PC-3 (cell line): ENCODE data around the gene HMGCS1. TPM values are rescaled to one million over a fixed set of nuclear protein-coding genes. Genes with fewer than 3 reads are reported as not detected.
"Not testable (repeated sequence)": the region's sequence is repeated elsewhere in the genome, so short reads cannot be mapped to it uniquely, and the experiment has no call there.

Experiments
- ATAC-seq: fragments of 200-7000 bp; cut with Tn5 transposase; 2 replicates; pipeline ENCODE4 v1.9.1; 2020; ENCODE audit warnings: mild to moderate bottlenecking, moderate library complexity
- BruUV-seq: library from RNA; stranded (reverse); fragments of 400-500 nt; replicated peaks from 2 replicates; lab custom pipeline; 2021; lab: Mats Ljungman, UMichigan
- CTCF ChIA-PET: fragments of 300-600 bp; sonication (Branson Sonifier 250); formaldehyde crosslinking; loops from one replicate; lab custom pipeline; 2022; ENCODE audit warnings: antibody characterized with exemption; lab: Charles Lee
- POLR2A ChIA-PET: fragments of 300-600 bp; sonication (Branson Sonifier 250); formaldehyde crosslinking; loops from one replicate; lab custom pipeline; 2022; ENCODE audit warnings: antibody characterized with exemption; ENCODE audit not compliant: unreplicated experiment; lab: Charles Lee
- DNase-seq: peaks from one replicate; pipeline ENCODE4 v3.0.0-alpha.2; 2015
- H2AFZ ChIP-seq: fragments of 300-600 bp; sonication (generic); 2 replicates; pipeline ENCODE4 v1.6.0; 2016; ENCODE audit warnings: antibody characterized with exemption, low read length
- H3F3A ChIP-seq: fragments of 300-600 bp; sonication (generic); one replicate; pipeline ENCODE4 v1.6.0; 2017; ENCODE audit warnings: antibody characterized with exemption, low read length, control low read depth, mild to moderate bottlenecking; ENCODE audit not compliant: unreplicated experiment
- H3K27ac ChIP-seq: fragments of 300-600 bp; sonication (generic); 2 replicates; pipeline ENCODE4 v1.5.1; 2016; ENCODE audit warnings: mild to moderate bottlenecking, low read length
- H3K27me3 ChIP-seq: fragments of 300-600 bp; sonication (generic); 2 replicates; pipeline ENCODE4 v1.6.1; 2016; ENCODE audit warnings: low read length, mixed read lengths
- H3K36me3 ChIP-seq: fragments of 300-600 bp; sonication (generic); 2 replicates; pipeline ENCODE4 v1.6.1; 2016; ENCODE audit warnings: low read depth, mixed run types, low read length, mixed read lengths
- H3K4me1 ChIP-seq: fragments of 300-600 bp; sonication (generic); 2 replicates; pipeline ENCODE4 v1.5.1; 2016; ENCODE audit warnings: low read length; ENCODE audit not compliant: insufficient read depth
- H3K4me2 ChIP-seq: fragments of 300-600 bp; sonication (generic); 2 replicates; pipeline ENCODE4 v1.6.0; 2016; ENCODE audit warnings: low read length
- H3K4me3 ChIP-seq: fragments of 300-600 bp; sonication (generic); 2 replicates; pipeline ENCODE4 v1.5.1; 2016; ENCODE audit warnings: mild to moderate bottlenecking, low read length, mixed read lengths
- H3K79me2 ChIP-seq: fragments of 300-600 bp; sonication (generic); 2 replicates; pipeline ENCODE4 v1.6.1; 2017; ENCODE audit warnings: low read length, mixed read lengths
- H3K9ac ChIP-seq: fragments of 300-600 bp; sonication (generic); 2 replicates; pipeline ENCODE4 v1.6.0; 2016; ENCODE audit warnings: mild to moderate bottlenecking, low read length
- H3K9me2 ChIP-seq: fragments of 300-600 bp; sonication (generic); replicated peaks from 2 replicates; pipeline ENCODE4 v1.6.1; 2016; ENCODE audit warnings: mixed run types, low read length, mixed read lengths
- H3K9me3 ChIP-seq: fragments of 300-600 bp; sonication (generic); 2 replicates; pipeline ENCODE4 v1.6.1; 2016; ENCODE audit warnings: low read length, mixed read lengths
- H4K20me1 ChIP-seq: fragments of 300-600 bp; sonication (generic); 2 replicates; pipeline ENCODE4 v1.6.1; 2016; ENCODE audit warnings: low read length, mixed read lengths
- EZH2 ChIP-seq: fragments of 300-600 bp; sonication (generic); IDR thresholded peaks from one replicate; pipeline ENCODE4 v1.6.1; 2017; ENCODE audit warnings: antibody characterized with exemption, mild to moderate bottlenecking, low read length; ENCODE audit not compliant: unreplicated experiment
- EZH2phosphoT487 ChIP-seq: fragments of 300-600 bp; sonication (generic); IDR thresholded peaks from 2 replicates; pipeline ENCODE4 v1.6.1; 2018; ENCODE audit warnings: mild to moderate bottlenecking, antibody characterized with exemption, low read length, borderline replicate concordance
- intact Hi-C: fragments of 100-400 bp; cut with micrococcal nuclease; formaldehyde crosslinking; loops from 2 replicates; pipeline ENCODE4 v1.9.0; 2023
- total RNA-seq: library from RNA; depleted of rRNA; stranded (reverse); fragments of >200 nt; gene quantifications from 2 replicates; pipeline ENCODE4 v1.2.3, GENCODE V29; 2014
- TF ChIP-seq, protein P1 (sequence below): fragments of 300-600 bp; sonication (generic); conservative IDR thresholded peaks from 2 replicates; pipeline ENCODE4 v1.5.1; 2017; ENCODE audit warnings: antibody characterized with exemption, low read depth, mild to moderate bottlenecking, low read length

Gene HMGCS1
- total RNA-seq, 1 experiment from 2014 or later = 39.7 TPM

DNA sequence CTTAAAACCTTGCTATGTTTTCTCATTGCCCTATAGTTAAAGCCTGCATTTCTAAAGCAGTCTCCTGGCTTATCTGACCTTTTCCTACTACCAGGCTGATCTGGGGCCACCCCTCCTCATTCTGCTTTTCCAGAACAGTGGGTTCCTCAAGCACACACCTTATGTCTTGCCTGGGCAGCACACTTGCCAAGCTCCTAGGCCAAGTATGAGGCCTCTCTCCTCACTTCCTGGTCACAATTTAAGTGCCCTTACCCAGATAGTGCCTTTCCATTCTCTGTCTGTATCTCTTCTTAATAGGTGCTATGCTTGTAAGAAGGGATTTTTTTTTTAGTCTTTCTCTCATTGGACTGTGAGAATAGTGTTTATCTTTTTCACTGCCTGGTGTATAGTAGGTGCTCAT lies 39.7 kb downstream of the HMGCS1 start:
- BruUV-seq = no TSS peak
- Histone ChIP-seq H2AFZ (no peak overlapping the region), H3F3A (no peaks in the 10 kb centered on the region), H3K4me3 (no peak overlapping the region), H3K4me1 (peaks cover 5% of the 10 kb centered on the region; the same call in 1 of the 2 replicates), H3K36me3 (no peaks in the 10 kb centered on the region), H3K4me2 (no peak overlapping the region), H3K9me2 (no peaks in the 10 kb centered on the region), H4K20me1 (no peaks in the 10 kb centered on the region), H3K9me3 (no peaks in the 10 kb centered on the region), H3K9ac (no peak overlapping the region), H3K79me2 (no peaks in the 10 kb centered on the region), H3K27me3 (no peaks in the 10 kb centered on the region), H3K27ac (no peak overlapping the region)
- DNase-seq (no peak), ATAC-seq (no peak)
- TF ChIP-seq, protein P1, sequence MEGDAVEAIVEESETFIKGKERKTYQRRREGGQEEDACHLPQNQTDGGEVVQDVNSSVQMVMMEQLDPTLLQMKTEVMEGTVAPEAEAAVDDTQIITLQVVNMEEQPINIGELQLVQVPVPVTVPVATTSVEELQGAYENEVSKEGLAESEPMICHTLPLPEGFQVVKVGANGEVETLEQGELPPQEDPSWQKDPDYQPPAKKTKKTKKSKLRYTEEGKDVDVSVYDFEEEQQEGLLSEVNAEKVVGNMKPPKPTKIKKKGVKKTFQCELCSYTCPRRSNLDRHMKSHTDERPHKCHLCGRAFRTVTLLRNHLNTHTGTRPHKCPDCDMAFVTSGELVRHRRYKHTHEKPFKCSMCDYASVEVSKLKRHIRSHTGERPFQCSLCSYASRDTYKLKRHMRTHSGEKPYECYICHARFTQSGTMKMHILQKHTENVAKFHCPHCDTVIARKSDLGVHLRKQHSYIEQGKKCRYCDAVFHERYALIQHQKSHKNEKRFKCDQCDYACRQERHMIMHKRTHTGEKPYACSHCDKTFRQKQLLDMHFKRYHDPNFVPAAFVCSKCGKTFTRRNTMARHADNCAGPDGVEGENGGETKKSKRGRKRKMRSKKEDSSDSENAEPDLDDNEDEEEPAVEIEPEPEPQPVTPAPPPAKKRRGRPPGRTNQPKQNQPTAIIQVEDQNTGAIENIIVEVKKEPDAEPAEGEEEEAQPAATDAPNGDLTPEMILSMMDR = no peak
- no peak for TF ChIP-seq EZH2phosphoT487
- TF ChIP-seq EZH2 = no peak
- POLR2A ChIA-PET = no interaction called here
- CTCF ChIA-PET = no interaction called here
- intact Hi-C loops = no loop called here

DNA sequence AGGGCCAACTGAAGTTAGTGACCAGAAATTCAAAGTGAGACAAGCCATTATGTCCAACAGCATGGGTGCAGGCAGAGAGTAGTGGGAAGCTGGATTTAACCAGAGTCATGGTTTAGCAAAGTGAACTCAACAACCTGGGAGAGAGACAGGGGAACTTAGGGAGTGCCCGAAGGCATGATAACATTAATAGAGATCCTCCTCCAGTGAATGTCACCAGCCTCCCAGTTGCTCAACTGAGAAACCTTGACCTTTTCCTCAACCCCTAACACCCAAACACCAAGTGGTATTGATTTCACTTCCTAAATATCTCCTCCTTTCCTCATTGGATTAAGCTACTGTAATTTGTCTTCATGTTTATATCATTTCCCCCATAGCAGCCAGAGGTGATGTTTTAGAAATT lies 42.6 kb downstream of the HMGCS1 start:
- no peaks in the 10 kb centered on the region for H3K36me3 ChIP-seq
- no peaks in the 10 kb centered on the region for H3K27me3 ChIP-seq
- intact Hi-C loops = no loop called here
- no peak for TF ChIP-seq EZH2
- TF ChIP-seq, protein P1 = no peak
- no peak for TF ChIP-seq EZH2phosphoT487
- ChIA-PET POLR2A (interaction anchor here (0.6 kb wide), 1 partner anchor 22 kb away, joined by 4 read pairs; no protein-coding TSS in a partner anchor), CTCF (interaction anchor here (0.5 kb wide), 1 partner anchor 77 kb away, joined by 3 read pairs; no protein-coding TSS in a partner anchor)
- no peak overlapping the region for H3K27ac ChIP-seq
- no peaks in the 10 kb centered on the region for H3F3A ChIP-seq
- H4K20me1 ChIP-seq = no peaks in the 10 kb centered on the region
- H3K9ac ChIP-seq = no peak overlapping the region
- H2AFZ ChIP-seq = no peak overlapping the region
- H3K4me1 ChIP-seq = peaks cover 5% of the 10 kb centered on the region; the same call in 1 of the 2 replicates
- no peak overlapping the region for H3K4me3 ChIP-seq
- no peaks in the 10 kb centered on the region for H3K79me2 ChIP-seq
- H3K9me3 ChIP-seq = no peaks in the 10 kb centered on the region
- no TSS peak for BruUV-seq
- H3K4me2 ChIP-seq = no peak overlapping the region
- ATAC-seq = no peak
- no peak for DNase-seq
- H3K9me2 ChIP-seq = no peaks in the 10 kb centered on the region

DNA sequence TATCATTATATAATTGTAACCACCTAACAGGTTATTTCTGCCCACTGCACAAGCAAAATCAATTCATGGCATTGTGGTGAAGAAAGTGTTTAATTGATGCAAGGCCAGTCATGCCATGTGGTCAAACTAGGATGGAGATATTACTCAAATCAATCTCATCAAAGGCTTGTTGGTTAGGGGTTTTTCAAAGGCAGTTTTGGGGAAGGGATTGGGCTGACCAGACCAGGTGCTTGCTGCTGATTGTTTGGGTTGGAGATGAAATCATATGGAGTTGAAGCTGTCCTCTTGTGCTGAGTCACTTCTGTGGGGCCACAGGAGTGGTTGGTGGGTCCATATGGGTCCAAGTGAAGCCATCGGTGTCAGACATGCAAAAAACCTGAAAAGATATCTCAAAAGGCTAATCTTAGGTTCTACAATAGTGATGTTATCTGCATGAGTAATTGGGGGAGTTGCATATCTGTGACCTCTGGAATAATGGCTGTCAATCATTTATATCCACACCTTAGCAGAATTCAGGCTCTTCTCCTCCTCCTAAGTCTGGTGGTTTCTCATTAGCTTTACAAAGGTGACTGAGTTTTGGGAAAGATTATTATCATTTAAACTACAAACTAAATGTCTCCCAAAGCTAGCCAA lies 44.9 kb downstream of the HMGCS1 start:
- H3K4me2 ChIP-seq = no peak overlapping the region
- H3K9me3 ChIP-seq = no peaks in the 10 kb centered on the region
- H3K9me2 ChIP-seq = no peaks in the 10 kb centered on the region
- H2AFZ ChIP-seq = no peak overlapping the region
- no peaks in the 10 kb centered on the region for H4K20me1 ChIP-seq
- H3K36me3 ChIP-seq = no peaks in the 10 kb centered on the region
- H3K9ac ChIP-seq = no peak overlapping the region
- no peaks in the 10 kb centered on the region for H3F3A ChIP-seq
- no peaks in the 10 kb centered on the region for H3K79me2 ChIP-seq
- intact Hi-C loops = no loop called here
- CTCF ChIA-PET = no interaction called here
- no peak overlapping the region for H3K4me3 ChIP-seq
- H3K27me3 ChIP-seq = no peaks in the 10 kb centered on the region
- no peak overlapping the region for H3K27ac ChIP-seq
- DNase-seq (no peak), ATAC-seq (no peak)
- POLR2A ChIA-PET = no interaction called here
- TF ChIP-seq EZH2 (no peak), EZH2phosphoT487 (no peak)
- TF ChIP-seq, protein P1 = no peak
- no peaks in the 10 kb centered on the region for H3K4me1 ChIP-seq
- no TSS peak for BruUV-seq

DNA sequence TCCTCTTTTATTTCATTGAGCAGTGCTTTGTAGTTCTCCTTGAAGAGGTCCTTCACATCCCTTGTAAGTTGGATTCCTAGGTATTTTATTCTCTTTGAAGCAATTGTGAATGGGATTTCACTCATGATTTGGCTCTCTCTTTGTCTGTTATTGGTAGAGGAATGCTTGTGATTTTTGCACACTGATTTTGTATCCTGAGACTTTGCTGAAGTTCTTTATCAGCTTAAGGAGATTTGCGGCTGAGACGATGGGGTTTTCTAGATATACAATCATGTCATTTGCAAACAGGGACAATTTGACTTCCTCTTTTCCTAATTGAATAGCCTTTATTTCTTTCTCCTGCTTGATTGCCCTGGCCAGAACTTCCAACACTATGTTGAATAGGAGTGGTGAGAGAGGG lies 50.9 kb downstream of the HMGCS1 start:
- H3K27ac ChIP-seq, H3K9me2 ChIP-seq, ATAC-seq, H4K20me1 ChIP-seq, BruUV-seq, H3F3A ChIP-seq, H3K27me3 ChIP-seq, DNase-seq, H3K9me3 ChIP-seq, CTCF ChIA-PET, H3K79me2 ChIP-seq, H3K4me1 ChIP-seq, H3K4me3 ChIP-seq, intact Hi-C loops, H2AFZ ChIP-seq, H3K9ac ChIP-seq, H3K36me3 ChIP-seq, POLR2A ChIA-PET, H3K4me2 ChIP-seq: not testable (repeated sequence)
